GM21825 (cell line): ENCODE measurements around the gene IL1RAPL2.

Source experiments
- ATAC-seq: cut with Tn5 transposase; IDR thresholded peaks from one replicate; pipeline ENCODE4 v1.9.1; 2021; ENCODE audit warnings: mild to moderate bottlenecking, moderate library complexity; ENCODE audit not compliant: unreplicated experiment

The IL1RAPL2 gene

GRCh38 chrX:105349476-105349875 lies 783.5 kb downstream of the IL1RAPL2 start:
- no peak for ATAC-seq

- no peak for ATAC-seq
Measured at GRCh38 chrX:105375816-105376215, 809.8 kb downstream of the IL1RAPL2 start.

- ATAC-seq, result no peak
Measured at GRCh38 chrX:105424729-105425128, 858.7 kb downstream of the IL1RAPL2 start.

- no peak for ATAC-seq
Measured at GRCh38 chrX:105451401-105451800, 885.4 kb downstream of the IL1RAPL2 start.

- no peak for ATAC-seq
Measured at GRCh38 chrX:105458846-105459245, 892.8 kb downstream of the IL1RAPL2 start.

GRCh38 chrX:105460376-105460775 lies 894.4 kb downstream of the IL1RAPL2 start:
- no peak for ATAC-seq

GRCh38 chrX:105461016-105461415 lies 895.0 kb downstream of the IL1RAPL2 start:
- no peak for ATAC-seq

GRCh38 chrX:105462186-105462585 lies 896.2 kb downstream of the IL1RAPL2 start:
- no peak for ATAC-seq

- no peak for ATAC-seq
Measured at GRCh38 chrX:105463473-105463872, 897.5 kb downstream of the IL1RAPL2 start.

- no peak for ATAC-seq
Measured at GRCh38 chrX:105464618-105465017, 898.6 kb downstream of the IL1RAPL2 start.

GRCh38 chrX:105468741-105469140 lies 902.7 kb downstream of the IL1RAPL2 start:
- no peak for ATAC-seq

GRCh38 chrX:105471597-105471996 lies 905.6 kb downstream of the IL1RAPL2 start:
- ATAC-seq, result no peak

- no peak for ATAC-seq
Measured at GRCh38 chrX:105475801-105476200, 909.8 kb downstream of the IL1RAPL2 start.

- ATAC-seq, result no peak
Measured at GRCh38 chrX:105477351-105477750, 911.4 kb downstream of the IL1RAPL2 start.

- no peak for ATAC-seq
Measured at GRCh38 chrX:105480646-105481310, 914.8 kb downstream of the IL1RAPL2 start.

- ATAC-seq, result no peak
Measured at GRCh38 chrX:105483011-105483410, 917.0 kb downstream of the IL1RAPL2 start.

- ATAC-seq, result no peak
Measured at GRCh38 chrX:105488716-105489115, 922.7 kb downstream of the IL1RAPL2 start.

- no peak for ATAC-seq
Measured at GRCh38 chrX:105495376-105495775, 929.4 kb downstream of the IL1RAPL2 start.

GRCh38 chrX:105502336-105502735 lies 936.3 kb downstream of the IL1RAPL2 start:
- ATAC-seq, result no peak

- no peak for ATAC-seq
Measured at GRCh38 chrX:105515561-105515960, 949.6 kb downstream of the IL1RAPL2 start.

GRCh38 chrX:105526431-105526830 lies 960.4 kb downstream of the IL1RAPL2 start:
- ATAC-seq, result no peak

- ATAC-seq, result no peak
Measured at GRCh38 chrX:105527759-105528158, 961.8 kb downstream of the IL1RAPL2 start.

- no peak for ATAC-seq
Measured at GRCh38 chrX:105533951-105534350, 968.0 kb downstream of the IL1RAPL2 start.
